GM21825 (cell line): ENCODE measurements around the gene TGFBRAP1.
"Not testable (repeated sequence)": the region's sequence is repeated elsewhere in the genome, so short reads cannot be mapped to it uniquely, and the experiment has no call there.

ENCODE experiments used
- ATAC-seq: cut with Tn5 transposase; IDR thresholded peaks from one replicate; pipeline ENCODE4 v1.9.1; 2021; ENCODE audit warnings: mild to moderate bottlenecking, moderate library complexity; ENCODE audit not compliant: unreplicated experiment

TGFBRAP1 gene

GRCh38 chr2:105357122-105357521, 27.6 kb upstream of the TGFBRAP1 start:
- ATAC-seq, result no peak

DNA sequence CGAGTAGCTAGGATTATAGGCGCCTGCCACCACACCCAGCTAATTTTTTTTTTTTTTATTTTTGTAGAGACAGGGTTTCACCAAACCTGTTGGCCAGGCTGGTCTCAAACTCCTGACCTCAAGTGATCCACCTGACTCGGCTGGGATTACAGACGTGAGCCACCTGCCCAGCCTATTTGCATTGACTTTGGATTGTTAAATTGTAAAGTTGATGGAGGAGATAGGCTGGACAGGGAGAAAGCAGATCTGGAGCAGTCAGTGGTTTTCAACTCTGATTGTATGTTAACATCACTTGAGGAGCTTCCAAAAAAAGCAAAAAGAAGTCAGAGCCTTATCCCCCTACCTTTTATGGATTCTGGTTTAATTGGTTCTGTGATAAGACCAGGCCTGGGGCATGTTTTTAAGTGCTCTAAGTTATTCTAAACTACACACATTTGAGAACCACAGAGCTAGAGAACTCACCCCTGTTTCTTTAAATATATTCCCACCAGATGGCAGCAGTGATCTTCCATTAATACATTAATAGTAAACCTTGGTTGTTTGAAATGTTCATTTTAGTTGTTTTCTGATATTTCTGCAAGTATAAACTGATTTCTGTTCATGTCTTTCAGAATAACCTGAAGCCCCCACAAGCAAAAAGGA, 15.3 kb upstream of the TGFBRAP1 start:
- ATAC-seq, result no peak

DNA sequence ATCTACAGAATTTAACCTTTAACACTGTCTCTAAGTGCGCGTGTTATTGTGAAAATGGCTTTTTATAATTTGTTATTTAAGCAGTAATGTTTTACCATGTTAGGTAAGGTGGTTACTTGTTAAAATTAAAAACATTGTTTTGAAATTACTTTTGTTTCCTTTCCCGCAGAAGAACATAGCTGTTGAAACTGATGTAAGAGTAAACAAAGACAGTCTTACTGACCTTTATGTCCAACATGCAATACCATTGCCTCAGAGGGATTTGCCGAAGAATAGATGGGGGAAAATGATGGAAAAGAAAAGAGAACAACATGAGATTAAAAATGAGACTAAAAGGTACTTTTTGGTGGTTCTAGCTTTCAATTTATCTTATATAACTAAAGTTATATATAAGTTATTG, 9.9 kb upstream of the TGFBRAP1 start:
- ATAC-seq, result no peak

DNA sequence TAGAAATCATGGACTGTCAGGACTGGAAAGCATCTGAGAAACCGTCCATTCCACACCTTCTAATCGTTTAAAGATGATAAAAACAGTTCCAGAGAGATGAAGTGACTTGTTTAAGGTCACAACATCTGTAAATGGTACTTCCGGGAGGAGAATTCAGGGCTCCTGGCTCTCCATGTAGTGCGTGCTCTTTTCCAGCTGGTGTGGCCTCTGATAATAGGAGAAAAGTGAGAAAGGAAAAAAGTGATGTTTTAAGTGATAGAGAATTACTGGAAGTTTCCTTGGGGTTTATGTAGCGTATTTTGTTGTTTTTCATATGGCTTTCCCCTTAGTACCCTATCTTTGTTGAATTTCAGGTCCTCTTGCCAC, 8.5 kb upstream of the TGFBRAP1 start:
- ATAC-seq, result peak; percentile 17

GRCh38 chr2:105337122-105338019, 7.8 kb upstream of the TGFBRAP1 start, which contains the start of gene C2orf49:
Gene C2orf49, plus strand, starts transcription at chr2:105337540. Its CDS starts 48 bp downstream, at chr2:105337588.
- ATAC-seq, result peak; percentile 88

DNA sequence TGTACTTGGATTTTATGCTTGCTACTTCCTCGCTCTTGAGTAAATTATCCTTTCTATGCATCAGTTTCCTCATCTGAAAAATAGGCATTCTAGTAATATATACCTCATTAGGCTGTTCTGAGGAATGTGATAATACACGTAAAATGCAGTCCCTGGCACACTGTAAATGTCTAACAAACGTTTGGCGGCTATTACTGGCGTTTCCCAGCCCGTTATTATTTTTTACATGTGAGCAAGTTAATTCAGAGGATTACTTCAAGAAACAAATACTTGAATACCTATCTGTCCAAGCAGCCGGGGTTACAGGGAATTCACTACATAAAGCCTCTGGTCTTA, 7.2 kb upstream of the TGFBRAP1 start:
- ATAC-seq, result no peak

DNA sequence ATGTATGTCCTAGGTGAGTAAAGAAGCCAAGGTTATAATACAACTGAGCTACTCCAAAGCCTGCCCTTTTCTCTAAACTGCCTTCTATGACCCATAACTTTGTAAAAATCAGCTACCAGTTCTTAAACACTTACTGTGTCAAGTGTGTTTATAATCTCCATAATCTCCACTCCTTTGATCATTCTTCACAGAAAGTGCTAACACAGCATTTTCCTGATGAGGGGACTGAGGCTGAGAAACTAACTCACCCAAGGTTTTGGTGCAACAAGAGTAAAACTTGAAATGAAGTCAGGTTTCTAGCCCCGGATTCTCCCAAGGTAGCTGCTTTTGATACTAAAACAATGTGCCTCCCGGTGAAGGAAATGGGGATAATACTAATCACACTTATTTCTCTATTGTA, 5.9 kb upstream of the TGFBRAP1 start:
- ATAC-seq, result no peak

DNA sequence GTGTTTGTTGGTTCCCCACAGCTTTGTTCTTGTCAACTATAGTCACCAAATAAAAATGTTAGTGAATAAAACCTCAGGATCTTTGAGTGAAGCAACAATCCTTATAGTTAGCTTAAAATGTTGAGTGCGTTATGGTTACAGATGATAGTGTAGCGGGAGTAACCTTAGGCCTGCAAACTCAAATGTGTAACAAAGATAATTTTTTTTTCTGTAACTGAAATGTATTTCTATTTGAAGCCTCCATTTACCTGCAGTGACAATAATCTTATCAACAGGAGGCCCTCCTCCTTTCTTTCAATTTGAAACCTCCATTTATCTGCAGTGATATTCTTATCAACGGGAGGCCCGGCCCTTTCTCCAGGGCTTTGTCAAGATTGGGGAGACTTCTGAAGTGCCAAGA, 4.7 kb upstream of the TGFBRAP1 start:
- ATAC-seq, result no peak

GRCh38 chr2:105330681-105331375, 1.3 kb upstream of the TGFBRAP1 start:
- no peak for ATAC-seq

DNA sequence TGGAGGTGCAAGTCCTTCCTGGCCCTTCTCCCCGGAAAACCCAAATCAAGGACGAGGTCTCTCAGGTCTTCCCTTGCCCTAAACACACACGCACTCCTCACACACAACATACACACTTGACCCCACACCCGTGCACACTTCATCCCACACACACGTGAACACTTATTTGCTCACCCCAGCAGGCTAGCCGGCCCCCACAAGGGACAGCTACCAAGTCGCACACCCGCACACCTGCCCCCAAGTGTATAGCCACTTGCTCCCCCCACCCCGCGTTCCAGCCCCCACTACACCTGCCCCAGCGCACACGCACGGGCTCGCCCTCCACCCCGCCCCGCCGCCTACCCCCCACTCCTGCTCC, 359 bp downstream of the TGFBRAP1 start:
- peak; percentile 2 for ATAC-seq

DNA sequence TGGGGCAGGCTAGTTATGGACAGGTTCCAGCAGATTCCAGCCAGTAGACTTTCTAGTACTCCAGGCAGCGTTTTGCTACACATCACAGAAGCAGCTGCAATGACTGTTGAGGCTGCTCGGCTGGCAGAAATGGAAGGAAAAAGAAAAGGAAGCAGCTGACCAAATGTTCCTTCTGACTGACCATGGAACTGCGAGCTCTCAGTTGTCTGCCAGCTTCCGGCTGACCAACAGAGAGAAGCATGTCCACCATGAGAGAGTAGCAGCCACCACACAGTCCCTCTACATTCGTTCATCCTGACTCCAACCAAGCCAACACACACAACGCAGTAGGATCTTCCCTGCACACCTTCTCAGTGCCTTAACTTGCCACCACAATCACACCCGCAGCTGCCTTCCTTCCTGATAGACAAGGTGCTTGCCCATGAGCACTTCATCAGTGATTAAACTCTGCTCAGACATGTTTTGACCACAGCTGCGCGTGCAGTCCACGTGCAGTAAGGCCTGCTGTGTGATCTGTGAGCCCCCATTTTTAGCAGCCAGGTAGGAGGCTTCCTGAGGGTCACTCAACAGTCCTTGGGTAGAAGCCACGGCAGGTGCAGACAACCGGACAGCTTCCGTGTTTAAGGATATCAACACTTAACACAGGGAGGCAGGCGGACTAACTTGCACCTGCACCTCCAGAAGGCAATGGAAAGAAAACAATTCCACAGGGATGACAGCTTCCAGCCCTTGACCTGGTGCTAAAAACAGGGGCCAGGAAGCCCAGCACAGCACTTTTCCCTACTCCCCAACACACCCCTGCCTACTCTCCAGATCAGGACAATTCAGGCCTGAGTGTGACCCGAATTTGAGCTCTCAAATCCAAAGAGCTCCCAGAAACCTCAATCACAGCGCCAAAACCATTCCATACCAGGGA, 996 bp downstream of the TGFBRAP1 start:
- no peak for ATAC-seq

- no peak for ATAC-seq
These were observed 1.8 kb downstream of the TGFBRAP1 start for GRCh38 chr2:105327690-105328089.

DNA sequence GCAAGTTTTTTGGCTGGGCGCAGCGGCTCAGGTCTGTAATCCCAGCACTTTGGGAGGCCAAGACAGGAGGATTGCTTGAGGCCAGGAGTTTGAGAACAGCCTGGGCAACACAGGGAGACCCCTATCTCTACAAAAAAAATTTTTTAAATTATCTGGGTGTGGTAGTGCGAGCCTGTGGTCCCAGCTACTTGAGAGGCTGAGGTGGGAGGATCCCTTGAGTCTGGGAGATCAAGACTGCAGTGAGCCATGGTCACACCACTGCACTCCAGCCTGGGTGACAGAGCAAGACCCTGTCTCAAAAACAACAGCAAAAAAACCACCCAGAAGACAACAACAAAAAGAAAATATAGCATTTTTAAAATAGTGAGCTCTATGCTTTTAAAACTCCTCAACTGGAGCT, 2.3 kb downstream of the TGFBRAP1 start:
- ATAC-seq, result not testable (repeated sequence)

DNA sequence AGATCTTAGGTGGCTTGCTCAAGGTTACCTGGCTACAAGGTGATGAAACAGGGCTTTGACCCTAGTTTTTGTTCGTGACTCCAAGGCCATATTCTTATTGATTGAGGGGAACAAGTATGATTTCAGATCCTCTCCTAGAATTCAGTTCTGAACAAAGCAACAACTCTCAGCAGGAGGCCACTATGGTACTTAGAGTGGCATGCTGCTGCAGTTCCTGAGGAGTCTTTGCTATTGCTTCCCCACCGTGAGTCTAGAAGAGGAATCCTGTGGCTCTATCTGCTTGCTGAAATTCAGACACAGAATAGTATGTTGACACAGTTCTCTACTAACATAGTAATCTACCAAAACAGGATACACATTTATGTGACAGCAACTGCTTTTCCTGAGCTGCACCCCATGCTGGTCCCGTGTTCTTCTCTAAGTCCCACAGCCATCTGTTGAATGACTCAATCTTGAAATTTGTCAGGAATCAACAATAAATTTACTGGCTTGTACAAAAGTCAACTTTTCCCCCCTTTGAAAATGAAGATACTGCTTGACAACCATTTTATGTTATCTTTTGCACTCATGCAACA, 4.1 kb downstream of the TGFBRAP1 start:
- ATAC-seq, result no peak

DNA sequence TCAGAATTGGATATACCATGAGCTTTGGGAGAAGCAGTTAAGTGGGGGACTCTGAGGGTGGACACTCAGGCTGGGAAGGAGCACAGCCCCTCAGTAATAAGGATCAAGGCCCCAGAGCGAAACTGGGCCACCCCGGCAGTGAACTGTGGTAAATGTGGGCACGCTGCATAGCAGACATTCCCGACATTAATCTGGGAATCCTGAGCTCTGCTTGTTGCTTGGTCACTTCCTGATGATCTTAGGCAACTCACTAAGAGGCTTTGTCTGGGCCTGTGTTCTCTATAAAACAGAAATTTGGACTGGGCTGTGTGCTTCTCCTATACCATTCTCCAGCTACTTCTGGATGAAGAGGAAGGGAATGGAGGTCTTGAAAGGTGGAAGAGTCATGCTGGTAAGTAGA, 4.8 kb downstream of the TGFBRAP1 start:
- no peak for ATAC-seq

- ATAC-seq, result no peak
These were observed 5.4 kb downstream of the TGFBRAP1 start for GRCh38 chr2:105324101-105324500.

DNA sequence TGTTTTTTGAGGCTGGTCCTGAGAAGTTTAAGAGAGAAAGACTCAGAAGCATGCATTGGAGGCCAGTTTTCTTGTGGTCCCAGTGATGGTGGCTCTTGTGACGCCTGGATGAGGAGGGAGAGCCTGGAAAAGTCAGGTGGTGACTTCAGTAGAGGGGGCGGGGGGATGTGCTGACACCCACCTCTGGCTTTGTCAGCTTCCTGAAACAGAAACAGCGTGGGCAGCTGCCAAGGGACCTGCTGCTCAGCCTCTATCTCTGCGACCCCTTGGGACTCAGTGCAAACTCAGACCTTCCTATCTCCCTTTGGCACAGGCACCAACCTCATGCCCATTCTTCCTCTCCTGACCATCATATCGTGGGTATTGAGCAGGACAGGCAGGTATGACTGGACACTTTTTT, 6.4 kb downstream of the TGFBRAP1 start:
- ATAC-seq, result no peak

DNA sequence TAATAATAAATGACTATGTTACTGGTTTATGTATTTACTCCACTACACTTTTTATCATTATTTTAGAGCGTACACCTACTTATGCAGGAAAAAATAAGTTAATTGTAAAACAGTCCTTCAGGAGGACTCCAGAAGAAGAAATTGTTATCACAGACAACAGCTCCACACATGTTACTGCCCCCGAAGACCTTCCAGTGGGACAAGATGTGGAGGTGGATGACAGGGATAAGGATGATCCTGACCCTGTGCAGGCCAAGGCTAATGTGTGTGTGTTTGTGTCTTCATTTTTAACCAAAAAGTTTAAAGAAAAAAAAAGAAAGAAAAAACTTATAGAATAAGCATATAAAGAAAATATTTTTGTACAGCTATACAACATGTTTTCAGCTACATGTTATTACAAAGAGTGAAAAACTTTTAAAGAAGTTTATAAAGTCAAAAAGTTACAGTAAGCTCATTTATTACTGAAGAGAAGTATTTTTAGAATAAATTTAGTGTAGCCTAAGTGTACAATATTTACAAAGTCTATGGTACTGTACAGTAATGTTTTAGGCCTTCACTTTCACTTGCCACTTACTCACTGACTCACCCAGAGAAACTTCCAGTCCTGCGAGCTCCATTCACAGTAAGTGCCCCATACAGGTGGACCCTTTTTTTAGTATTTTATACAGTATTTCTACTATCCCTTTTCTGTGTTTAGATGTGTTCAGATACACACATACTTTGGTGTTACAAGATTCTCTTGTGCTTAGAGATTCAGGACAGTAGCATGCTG, 7.5 kb downstream of the TGFBRAP1 start:
- ATAC-seq, result no peak

GRCh38 chr2:105320651-105321215, 8.8 kb downstream of the TGFBRAP1 start:
- no peak for ATAC-seq
